HG03196 (cell line): ENCODE results near the gene PXDN.
"Not testable (repeated sequence)": the region's sequence is repeated elsewhere in the genome, so short reads cannot be mapped to it uniquely, and the experiment has no call there.

ENCODE experiments used
- ATAC-seq: cut with Tn5 transposase; IDR thresholded peaks from one replicate; pipeline ENCODE4 v1.9.1; 2021; ENCODE audit not compliant: unreplicated experiment

PXDN gene

GRCh38 chr2:1724351-1724750 lies 20.0 kb downstream of the PXDN start:
- ATAC-seq, result not testable (repeated sequence)

GRCh38 chr2:1723397-1724042 lies 20.8 kb downstream of the PXDN start:
- no peak for ATAC-seq

GRCh38 chr2:1722692-1723091 lies 21.6 kb downstream of the PXDN start:
- no peak for ATAC-seq

- no peak for ATAC-seq
Measured at GRCh38 chr2:1721706-1722646, 22.3 kb downstream of the PXDN start.

- ATAC-seq, result no peak
Measured at GRCh38 chr2:1718339-1719220, 25.7 kb downstream of the PXDN start.

- no peak for ATAC-seq
Measured at GRCh38 chr2:1717113-1717512, 27.2 kb downstream of the PXDN start.

GRCh38 chr2:1716441-1716840 lies 27.9 kb downstream of the PXDN start:
- no peak for ATAC-seq

- ATAC-seq, result not testable (repeated sequence)
Measured at GRCh38 chr2:1716014-1716305, 28.4 kb downstream of the PXDN start.

- no peak for ATAC-seq
Measured at GRCh38 chr2:1715184-1716013, 28.9 kb downstream of the PXDN start.

GRCh38 chr2:1714291-1715064 lies 29.8 kb downstream of the PXDN start:
- no peak for ATAC-seq

GRCh38 chr2:1713839-1714236 lies 30.5 kb downstream of the PXDN start:
- ATAC-seq, result no peak

GRCh38 chr2:1713142-1713838 lies 31.0 kb downstream of the PXDN start:
- ATAC-seq, result no peak

GRCh38 chr2:1709946-1710560 lies 34.3 kb downstream of the PXDN start:
- ATAC-seq, result no peak

- no peak for ATAC-seq
Measured at GRCh38 chr2:1709335-1709605, 35.0 kb downstream of the PXDN start.

GRCh38 chr2:1708476-1709334 lies 35.6 kb downstream of the PXDN start:
- ATAC-seq, result no peak

GRCh38 chr2:1707771-1708418 lies 36.4 kb downstream of the PXDN start:
- ATAC-seq, result no peak

- not testable (repeated sequence) for ATAC-seq
Measured at GRCh38 chr2:1706089-1706841, 38.0 kb downstream of the PXDN start.
